RWPE2 (cell line): ENCODE data around the gene ITPK1.

Experiments
- ATAC-seq: fragments of 200-7000 bp; cut with Tn5 transposase; 3 replicates; pipeline ENCODE4 v1.9.1; 2021; ENCODE audit warnings: low read depth
- DNase-seq: peaks from one replicate; pipeline ENCODE4 v3.0.0-alpha.2; 2020; ENCODE audit warnings: low spot score
- H3K27ac ChIP-seq: fragments of 450-650 bp; 2 replicates; pipeline ENCODE4 v1.5.1; 2017; ENCODE audit warnings: mild to moderate bottlenecking; ENCODE audit not compliant: poor library complexity, severe bottlenecking
- H3K27me3 ChIP-seq: fragments of 250-450 bp; sonication (Bioruptor Pico); 2 replicates; pipeline ENCODE4 v1.5.1; 2021; ENCODE audit warnings: mild to moderate bottlenecking, moderate library complexity; ENCODE audit not compliant: insufficient read depth, poor library complexity, severe bottlenecking
- H3K36me3 ChIP-seq: fragments of 250-450 bp; sonication (Bioruptor Pico); 2 replicates; pipeline ENCODE4 v1.5.1; 2020; ENCODE audit warnings: low read depth, mild to moderate bottlenecking, moderate library complexity
- H3K4me1 ChIP-seq: fragments of 250-450 bp; sonication (Bioruptor Pico); 2 replicates; pipeline ENCODE4 v1.5.1; 2021; ENCODE audit warnings: mild to moderate bottlenecking, moderate library complexity; ENCODE audit not compliant: insufficient read depth, poor library complexity, severe bottlenecking
- H3K4me3 ChIP-seq: fragments of 250-450 bp; sonication (Bioruptor Pico); 2 replicates; pipeline ENCODE4 v1.5.1; 2021; ENCODE audit warnings: mild to moderate bottlenecking, moderate library complexity; ENCODE audit not compliant: severe bottlenecking
- H3K9me3 ChIP-seq: fragments of 250-450 bp; sonication (Bioruptor Pico); 2 replicates; pipeline ENCODE4 v1.5.1; 2021; ENCODE audit warnings: mild to moderate bottlenecking, moderate library complexity; ENCODE audit not compliant: severe bottlenecking
- CTCF ChIP-seq: fragments of 450-650 bp; IDR thresholded peaks from one replicate; pipeline ENCODE4 v1.5.1; 2017; ENCODE audit warnings: mild to moderate bottlenecking, moderate library complexity; ENCODE audit not compliant: poor library complexity, severe bottlenecking

The ITPK1 gene

GRCh38 chr14:92964124-92965109 is 151.3 kb downstream of the ITPK1 start:
- H3K9me3 ChIP-seq = no peaks in the 10 kb centered on the region
- DNase-seq = no peak
- no peak for TF ChIP-seq CTCF

GRCh38 chr14:92963301-92964123 is 152.2 kb downstream of the ITPK1 start:
- no peak overlapping the region for H3K4me3 ChIP-seq
- H3K9me3 ChIP-seq = no peaks in the 10 kb centered on the region
- peaks cover 13% of the 10 kb centered on the region for H3K4me1 ChIP-seq
- ATAC-seq (no peak), DNase-seq (no peak)
- no peaks in the 10 kb centered on the region for H3K27me3 ChIP-seq
- TF ChIP-seq CTCF = no peak
- H3K27ac ChIP-seq = peak overlapping the region; percentile 16
- H3K36me3 ChIP-seq = peaks cover 30% of the 10 kb centered on the region

More at GRCh38 chr14:92964124-92965109, 151.3 kb downstream of the ITPK1 start:
- Histone ChIP-seq H3K36me3 (peaks cover 23% of the 10 kb centered on the region), H3K27me3 (no peaks in the 10 kb centered on the region), H3K27ac (peak overlapping the region; percentile 16), H3K4me1 (peaks cover 13% of the 10 kb centered on the region), H3K4me3 (no peak overlapping the region)
- ATAC-seq = no peak

- no peak for ATAC-seq
- H3K27ac ChIP-seq = no peak overlapping the region
Measured at GRCh38 chr14:92962831-92963095, 153.0 kb downstream of the ITPK1 start.

GRCh38 chr14:92962031-92962830 is 153.5 kb downstream of the ITPK1 start:
- no peak for TF ChIP-seq CTCF
- Histone ChIP-seq H3K36me3 (peaks cover 43% of the 10 kb centered on the region), H3K4me1 (peaks cover 13% of the 10 kb centered on the region), H3K9me3 (no peaks in the 10 kb centered on the region), H3K27me3 (no peaks in the 10 kb centered on the region), H3K27ac (peak overlapping the region; percentile 40), H3K4me3 (no peak overlapping the region)
- no peak for ATAC-seq
- no peak for DNase-seq

More at GRCh38 chr14:92962831-92963095, 153.0 kb downstream of the ITPK1 start:
- DNase-seq = no peak
- Histone ChIP-seq H3K36me3 (peaks cover 37% of the 10 kb centered on the region), H3K27me3 (no peaks in the 10 kb centered on the region), H3K9me3 (no peaks in the 10 kb centered on the region), H3K4me3 (no peak overlapping the region), H3K4me1 (peaks cover 13% of the 10 kb centered on the region)
- TF ChIP-seq CTCF = no peak
